Activated CD4-positive, CD25-positive, alpha-beta regulatory T cell treated with anti-CD3 and anti-CD28 coated beads, Interleukin-2, amount 50 U/mL, for 72 hours (primary cell): Measurements from ENCODE around the gene CDH24.

ENCODE experiments used
- DNase-seq: peaks from one replicate; pipeline ENCODE4 v3.0.0; 2021

The CDH24 gene, protein sequence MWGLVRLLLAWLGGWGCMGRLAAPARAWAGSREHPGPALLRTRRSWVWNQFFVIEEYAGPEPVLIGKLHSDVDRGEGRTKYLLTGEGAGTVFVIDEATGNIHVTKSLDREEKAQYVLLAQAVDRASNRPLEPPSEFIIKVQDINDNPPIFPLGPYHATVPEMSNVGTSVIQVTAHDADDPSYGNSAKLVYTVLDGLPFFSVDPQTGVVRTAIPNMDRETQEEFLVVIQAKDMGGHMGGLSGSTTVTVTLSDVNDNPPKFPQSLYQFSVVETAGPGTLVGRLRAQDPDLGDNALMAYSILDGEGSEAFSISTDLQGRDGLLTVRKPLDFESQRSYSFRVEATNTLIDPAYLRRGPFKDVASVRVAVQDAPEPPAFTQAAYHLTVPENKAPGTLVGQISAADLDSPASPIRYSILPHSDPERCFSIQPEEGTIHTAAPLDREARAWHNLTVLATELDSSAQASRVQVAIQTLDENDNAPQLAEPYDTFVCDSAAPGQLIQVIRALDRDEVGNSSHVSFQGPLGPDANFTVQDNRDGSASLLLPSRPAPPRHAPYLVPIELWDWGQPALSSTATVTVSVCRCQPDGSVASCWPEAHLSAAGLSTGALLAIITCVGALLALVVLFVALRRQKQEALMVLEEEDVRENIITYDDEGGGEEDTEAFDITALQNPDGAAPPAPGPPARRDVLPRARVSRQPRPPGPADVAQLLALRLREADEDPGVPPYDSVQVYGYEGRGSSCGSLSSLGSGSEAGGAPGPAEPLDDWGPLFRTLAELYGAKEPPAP

DNA sequence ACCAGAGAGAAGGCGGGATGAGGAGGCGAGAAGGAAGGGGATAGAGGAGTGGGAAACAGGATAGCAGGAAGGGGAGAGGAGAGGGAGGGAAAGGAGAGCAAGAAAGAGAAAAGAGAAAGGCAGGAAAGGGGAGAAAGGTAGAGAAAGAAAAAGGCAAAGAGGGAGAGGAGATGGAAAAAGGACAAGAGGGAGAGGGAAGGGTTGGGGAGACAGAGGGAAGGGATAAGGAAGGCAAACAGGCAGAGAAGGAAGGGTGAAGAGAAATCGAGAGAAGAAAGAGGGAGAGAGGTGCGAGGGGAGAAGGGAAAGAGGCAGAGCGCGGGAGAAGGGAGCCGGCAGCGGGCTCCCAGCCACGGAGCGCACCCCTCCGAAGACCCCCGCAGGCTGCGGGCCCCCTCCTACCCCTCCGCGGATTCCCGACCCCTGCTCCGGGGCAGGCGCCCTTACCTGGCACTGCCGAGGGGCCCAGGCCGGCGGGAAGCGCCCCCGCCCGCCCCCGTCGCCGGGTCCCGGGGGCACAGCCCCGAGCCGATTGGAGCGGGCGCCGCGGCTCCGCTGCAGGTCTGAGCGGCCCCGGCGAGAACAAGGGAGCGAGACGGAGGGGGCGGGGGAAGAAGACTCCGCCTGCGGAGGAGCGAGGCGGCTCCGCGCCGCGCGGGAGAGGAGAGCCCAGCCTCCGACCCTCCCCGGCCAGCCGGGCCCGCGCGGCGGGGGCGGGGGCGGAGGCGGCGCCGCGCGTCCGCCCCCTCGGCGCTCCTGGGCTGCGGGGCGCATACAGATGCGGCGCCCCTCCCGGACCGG is at the start of gene CDH24:
CDH24 (minus strand) TSS at position 565 of the 801 bp plus-strand sequence. CDS start 1,787 bp downstream, outside the sequence.
- DNase-seq: peak; percentile 62

DNA sequence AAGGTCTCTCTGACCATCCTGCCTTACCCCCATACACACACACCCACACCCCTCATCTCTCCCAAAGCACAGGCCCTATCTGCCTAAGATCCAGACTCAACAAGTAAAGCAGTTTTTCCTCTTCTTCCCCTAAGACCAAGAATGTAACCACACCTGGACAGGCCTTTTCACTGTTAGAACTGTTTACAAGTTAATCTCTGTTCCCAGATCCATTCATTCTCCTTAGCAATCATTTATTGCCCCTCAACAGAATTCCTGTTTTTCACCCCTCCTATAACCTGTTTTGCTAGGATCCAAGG is 49.4 kb upstream of the CDH24 start:
- no peak for DNase-seq

DNA sequence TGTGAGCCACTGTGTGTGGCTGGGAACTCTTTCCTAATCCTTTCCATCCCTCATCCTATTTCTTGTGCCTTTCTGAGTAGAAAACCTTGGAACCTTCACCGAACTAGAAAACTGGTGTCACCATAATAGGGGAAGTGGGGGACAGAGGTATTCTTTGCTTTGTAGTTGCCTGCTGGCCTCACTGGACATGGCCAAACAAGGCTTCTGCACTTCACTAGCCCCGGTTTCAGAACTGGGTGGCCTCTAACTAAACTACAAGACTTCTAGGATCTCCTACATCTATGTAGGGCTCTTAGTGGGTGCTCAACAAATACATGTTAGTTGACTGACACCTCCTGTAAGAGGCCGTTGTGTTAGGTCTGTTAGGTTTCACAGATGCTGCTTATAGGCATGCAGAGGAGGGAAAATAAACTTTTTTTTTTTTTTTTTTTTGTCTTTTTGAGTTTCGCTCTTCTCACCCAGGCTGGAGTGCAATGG is 48.1 kb upstream of the CDH24 start:
- DNase-seq: no peak

DNA sequence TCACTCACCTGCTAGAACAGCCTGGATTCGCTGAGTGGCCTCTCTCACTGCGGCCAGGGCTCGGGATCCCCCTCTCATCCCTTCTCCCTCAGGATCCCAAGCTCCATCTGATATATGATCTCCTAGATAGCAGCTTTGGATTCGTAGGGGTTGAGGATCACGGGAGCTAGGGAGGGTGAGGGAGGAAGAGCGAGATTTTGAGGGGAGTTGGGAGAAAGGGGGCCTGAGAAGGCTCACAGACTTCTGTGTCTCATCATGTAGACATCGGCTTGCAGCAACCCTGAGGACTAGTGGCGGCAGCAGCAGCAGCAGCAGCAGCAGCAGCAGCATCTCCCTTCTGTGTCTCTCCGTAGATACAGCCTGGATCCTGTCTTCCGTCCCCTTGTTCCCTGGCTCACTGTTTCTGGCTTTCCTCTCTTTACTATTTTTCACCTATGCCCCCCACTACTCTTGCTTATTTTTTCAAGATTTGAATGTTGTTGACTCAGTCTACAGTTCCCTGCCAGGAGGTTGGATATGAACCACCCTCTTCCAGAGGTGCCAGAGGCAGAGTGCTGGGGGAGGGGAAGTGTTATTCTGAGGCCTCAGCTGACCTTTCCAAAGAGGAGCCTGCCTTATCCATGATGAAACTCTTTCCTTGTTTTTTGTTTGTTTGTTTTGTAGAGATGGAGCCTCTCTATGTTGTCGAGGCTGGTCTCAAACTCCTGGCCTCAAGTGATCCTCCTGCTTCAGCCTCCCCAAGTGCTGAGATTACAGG is 47.4 kb upstream of the CDH24 start, which contains the start of gene CIROP:
CIROP (minus strand) TSS at position 399 of the 757 bp plus-strand sequence; CDS start at position 330, 69 bp downstream.
- DNase-seq: no peak

DNA sequence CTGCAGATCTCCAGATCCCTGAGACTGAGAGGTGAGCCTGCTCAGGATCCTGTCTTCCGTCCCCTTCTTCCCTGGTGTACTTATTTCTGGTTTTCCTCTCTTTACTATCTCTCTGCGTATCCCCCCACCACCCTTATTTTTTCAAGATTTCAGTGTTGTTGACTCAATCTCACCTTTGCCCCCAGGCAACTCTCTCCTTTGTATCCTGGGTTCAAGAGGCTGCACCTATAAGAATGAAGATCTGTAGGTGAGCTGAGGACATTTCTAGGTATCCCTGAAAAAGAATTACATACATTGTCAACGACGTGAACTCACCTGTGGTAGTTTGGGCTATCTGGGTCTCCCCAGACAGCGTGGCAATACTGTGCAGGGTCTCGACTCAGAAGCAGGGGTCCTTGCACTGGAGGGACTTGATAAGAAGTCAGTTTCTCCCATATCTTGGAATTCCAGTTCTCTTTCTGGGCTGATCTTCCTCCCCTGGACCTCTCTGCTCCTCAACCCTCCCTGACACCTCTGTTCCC is 46.8 kb upstream of the CDH24 start:
- no peak for DNase-seq

DNA sequence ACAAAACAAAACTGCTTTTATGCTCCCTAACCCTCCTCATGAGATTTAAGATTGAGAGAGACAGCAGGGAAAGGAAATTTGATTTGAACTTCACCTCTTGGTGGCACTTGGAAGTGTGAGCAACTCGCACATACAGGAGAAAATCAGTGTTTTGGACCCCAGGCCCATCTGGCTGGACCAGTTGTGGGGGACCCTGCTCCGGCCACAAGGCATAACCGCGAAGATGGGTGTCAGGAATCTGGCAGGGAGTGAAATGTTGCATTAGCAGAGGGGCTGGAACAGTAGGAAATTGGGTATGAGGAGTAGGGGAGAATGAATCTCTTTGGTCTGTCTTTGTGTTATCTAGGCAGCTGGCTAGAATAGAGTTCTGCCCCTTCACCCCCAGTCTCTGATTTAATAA is 46.3 kb upstream of the CDH24 start:
- DNase-seq: no peak

DNA sequence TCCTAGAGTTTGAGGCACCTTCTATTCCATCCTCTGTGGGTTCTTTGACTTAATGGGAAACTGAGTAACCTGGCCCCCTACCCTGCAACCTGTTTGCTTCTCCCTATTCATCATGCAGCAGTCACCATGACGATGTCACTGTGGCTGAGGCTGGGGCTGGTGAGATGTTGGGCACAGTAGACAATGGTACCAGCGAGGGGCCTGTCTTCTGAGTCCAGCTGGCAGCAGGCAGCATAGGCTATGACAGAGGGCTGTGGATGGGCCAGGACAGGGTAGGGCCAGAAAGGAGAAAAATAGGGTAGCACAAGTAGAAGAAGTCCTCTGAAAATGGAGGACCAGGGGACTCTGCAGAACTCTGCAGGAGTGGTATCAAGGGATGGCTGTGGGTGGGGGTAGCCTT is 45.5 kb upstream of the CDH24 start:
- no peak for DNase-seq

DNA sequence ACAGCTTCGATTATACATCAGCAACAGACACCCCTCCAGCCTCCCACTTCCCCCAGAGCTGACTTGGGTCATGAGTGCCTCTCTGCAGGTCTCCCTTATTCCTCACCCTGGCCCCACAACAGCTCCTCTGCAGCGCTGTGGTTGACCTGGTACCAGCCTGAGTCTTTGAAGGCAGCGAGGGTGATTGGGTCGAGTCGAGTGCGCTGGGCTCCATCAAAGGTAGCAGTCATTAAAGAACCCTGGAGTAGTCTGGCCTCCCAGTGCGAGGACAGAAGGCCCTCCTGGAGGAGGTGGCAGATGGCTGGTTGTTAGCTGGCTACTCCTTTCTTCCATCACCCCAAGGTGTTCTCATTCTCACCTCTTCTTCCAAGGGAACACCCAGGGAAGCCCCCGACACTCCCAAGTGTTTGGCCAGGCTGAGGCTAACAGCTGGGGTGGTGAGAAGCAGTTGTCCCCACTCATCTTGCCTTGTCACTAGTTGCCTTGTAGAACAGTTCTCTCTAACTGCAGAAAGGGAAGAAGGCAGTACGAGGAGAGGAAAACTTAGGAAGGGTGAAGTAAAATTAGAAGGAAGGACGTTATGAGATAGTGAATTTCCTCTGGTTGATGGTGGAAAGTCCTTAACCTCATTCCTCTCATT is 44.8 kb upstream of the CDH24 start:
- DNase-seq: no peak

DNA sequence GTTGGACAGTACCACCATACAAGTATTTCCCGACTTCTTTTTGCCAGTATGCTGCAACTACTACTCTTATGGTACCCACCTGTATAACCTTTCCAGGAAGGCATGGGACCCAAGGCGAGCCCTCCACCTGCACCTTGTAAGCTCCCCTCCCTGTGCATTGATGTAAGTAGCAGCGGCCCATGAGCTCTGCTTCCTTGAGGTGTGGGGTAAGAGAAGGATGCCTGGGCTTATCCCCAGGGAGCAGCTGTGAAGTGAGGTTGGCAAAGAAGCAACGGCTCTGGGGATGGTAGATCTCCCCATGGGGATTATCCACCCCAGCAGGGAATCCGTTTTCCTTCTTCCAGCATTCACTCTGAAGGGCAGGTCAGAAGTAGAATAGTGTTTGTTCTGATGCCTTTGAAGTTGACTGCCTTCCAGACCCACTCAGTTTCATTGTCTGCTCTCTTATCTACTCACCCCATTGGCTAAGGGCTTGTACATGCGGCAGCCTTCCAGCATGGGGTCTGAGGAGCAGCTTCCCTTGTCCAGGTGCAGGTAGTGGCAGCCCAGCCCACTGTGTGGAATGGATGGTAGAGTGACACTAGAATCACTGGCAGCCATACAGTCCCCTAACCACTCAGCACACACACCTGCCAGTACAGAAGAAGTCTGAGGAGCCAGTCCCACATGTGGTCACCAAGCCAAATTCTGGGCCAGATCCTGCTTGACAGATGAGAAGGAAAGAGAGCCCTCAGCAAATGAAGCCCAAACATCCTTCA is 44.1 kb upstream of the CDH24 start:
- no peak for DNase-seq

DNA sequence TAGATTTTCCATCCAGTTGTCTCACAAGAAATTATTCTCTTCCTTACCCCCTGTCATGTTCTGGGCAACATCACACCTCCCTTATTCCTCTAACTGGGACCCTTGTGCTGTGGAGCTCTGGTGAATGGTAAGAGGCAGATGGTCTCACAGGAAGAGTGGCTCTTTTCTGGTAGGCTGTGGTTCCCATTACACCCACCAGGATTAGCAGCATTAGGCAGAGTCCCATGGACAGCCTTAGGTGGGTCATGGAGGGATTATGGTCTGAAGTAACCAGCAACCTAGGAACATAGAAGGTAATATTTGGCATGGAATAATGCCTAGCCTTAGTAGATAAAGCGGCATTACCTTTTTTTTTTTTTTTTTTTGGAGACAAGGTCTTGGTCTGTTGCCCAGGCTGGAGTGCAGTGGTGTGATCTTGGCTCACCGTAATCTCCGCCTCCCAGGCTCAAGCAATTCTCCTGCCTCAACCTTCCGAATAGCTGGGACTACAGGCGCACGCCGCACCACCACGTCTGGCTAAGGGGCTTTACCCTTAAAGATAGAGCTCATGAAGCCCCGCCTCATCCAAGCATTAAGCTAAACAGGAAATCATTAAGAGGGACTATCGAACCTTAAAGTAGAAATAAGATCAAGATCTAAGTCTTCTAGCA is 42.0 kb upstream of the CDH24 start:
- DNase-seq: no peak

DNA sequence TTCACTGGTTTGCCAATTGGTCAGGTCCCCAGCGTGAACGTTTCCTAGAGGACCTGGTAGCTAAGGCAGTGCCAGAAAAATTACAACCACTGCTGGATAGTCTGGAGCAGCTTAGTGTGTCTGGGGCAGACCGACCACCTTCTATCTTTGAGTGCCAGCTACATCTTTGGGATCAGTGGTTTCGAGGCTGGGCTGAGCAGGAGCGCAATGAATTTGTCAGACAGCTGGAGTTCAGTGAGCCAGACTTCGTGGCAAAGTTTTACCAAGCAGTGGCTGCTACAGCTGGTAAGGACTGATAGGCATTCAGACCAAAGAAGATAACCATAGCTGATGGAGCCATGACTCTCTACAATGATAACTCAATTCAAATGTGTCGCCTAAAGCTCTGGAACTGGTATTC is 40.5 kb upstream of the CDH24 start:
- no peak for DNase-seq

DNA sequence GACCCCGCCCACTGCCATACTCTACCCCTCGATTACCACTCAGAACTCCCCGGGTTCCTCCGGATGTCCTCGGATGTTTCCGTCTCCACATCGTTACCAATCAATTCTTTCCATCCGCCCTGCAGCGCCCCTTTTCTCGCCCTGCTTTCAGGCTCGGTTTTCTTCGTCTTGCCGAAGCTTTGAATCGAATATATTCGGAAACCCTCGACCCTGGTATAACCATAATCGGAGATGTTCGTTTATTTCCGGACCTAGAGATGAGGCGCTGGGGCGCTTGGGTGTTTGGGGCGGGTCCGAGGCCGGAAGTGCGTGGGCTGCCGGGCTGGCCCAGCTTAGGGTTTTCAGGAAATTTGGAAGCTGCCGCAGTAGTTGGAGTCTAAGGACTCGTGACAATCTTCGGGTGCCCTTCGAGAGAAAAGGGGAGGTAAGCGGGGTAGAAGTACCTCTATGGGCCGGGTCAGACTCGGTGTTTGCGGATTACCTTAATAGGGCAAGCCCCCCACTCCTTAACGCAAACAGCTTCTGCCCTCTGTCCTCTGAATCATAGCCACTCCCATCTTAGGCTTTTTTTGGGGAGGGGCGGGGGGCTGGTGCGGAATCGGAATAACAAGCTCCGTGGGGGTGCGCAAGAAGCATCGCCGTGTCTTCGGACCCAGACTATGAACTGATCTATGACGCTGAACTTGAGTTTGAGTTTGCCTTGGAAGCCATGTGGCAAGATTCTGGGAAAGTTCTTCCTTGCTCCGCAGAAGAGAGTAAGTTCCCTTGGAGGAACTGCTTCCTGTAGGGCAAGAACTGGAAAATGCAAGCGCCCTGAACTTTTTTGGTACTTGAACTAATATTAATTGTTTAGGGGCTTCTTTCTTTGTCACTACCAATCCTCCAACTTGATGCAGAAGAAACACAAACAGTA is 38.1 kb upstream of the CDH24 start, which contains the start of gene C14orf119:
C14orf119 (plus strand) TSS at position 310 of the 913 bp plus-strand sequence. CDS start 2,154 bp downstream, outside the sequence.
- DNase-seq: no peak

DNA sequence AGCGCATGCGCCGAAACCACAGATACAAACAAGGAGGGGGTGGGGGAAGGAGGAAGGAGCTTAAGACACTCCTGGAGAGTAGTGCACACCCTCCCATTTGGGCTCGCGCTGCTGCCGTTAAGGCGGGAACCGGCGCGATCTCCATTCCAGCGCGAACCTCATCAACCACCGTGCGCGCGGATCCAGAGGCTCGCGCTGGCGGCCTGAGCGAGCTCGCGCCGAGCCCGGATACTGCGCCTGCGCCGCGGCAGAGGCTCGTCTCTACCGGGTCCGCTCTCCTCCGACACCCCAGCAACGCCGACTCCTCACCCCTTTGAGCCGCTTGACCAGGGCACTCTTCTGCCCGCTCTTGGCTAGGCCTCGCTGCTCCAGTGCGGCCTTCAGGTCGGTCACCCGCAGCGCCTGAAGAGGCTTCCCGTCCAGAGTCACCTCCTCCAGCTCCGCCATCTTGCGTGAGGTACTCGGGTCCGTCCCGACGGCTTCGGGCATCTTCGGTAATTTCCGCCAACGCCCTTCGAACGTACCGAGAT is 37.4 kb upstream of the CDH24 start, which contains the start of gene ACIN1:
ACIN1 (minus strand) TSS at position 471 of the 530 bp plus-strand sequence; CDS start at position 447, 24 bp downstream.
- peak; percentile 100 for DNase-seq

DNA sequence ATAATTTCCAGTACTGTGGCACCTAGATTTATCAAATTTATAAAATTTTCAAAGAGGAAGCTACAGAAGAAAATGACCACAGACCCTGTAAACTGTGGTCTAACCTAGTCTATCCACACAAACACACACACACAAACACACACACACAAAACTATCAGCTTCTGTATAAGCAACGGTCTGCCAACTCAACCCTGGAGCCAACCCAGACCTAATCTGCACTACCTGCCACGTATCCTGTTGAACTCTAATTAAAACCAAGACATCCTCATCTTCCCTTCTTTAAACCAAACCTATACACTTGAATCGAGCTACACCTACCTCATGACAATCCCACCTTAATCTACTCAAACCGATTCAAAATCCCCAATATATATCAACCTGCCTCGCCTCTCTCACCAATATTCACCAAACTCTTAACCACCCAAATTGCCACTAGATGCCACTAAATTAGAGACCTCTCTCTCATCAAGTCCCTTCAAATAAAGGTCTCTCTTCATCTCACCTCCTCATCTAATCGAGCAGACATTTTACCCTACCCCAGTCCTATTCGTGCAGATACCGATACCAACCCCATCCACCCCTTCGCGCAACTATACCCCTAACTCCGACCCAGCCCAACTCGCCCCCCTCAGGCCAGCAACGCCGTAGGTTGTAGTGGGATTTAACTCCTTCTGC is 36.8 kb upstream of the CDH24 start:
- no peak for DNase-seq

DNA sequence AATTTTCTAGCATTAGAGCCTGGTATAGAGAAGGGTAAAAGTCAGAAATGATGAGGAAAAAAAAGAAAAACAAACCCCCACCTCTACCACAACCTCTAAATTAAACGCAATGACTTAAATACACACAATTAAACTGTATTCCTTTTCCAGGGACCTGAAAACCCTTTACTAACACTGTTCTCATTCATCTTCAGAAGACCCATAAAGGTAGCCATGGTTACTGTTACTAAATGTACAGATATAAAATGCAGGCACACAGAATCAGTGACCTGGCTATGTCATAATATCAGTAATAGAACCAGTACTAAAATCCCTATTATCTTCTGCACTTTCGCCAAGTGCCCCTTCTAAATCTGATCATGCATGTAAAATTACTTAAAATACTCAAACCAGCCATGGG is 36.2 kb upstream of the CDH24 start:
- DNase-seq: no peak

DNA sequence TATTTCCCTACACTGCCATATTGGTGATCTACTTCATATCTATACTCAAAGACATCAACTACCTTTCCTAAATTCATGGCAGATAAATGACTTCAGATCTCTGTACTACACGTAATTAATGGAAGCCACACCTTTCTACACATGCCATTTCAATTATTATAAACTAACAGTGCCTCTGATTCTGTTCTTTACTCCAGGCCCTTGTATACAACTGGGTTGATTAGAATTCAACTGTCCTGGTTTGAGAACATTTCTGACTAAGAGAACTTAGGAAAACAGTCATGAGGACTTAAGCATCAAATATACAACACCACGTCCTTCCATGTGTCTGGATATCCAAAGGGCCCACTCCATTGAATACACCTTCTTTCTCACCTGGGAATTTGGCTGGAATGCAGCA is 35.8 kb upstream of the CDH24 start:
- DNase-seq: no peak

DNA sequence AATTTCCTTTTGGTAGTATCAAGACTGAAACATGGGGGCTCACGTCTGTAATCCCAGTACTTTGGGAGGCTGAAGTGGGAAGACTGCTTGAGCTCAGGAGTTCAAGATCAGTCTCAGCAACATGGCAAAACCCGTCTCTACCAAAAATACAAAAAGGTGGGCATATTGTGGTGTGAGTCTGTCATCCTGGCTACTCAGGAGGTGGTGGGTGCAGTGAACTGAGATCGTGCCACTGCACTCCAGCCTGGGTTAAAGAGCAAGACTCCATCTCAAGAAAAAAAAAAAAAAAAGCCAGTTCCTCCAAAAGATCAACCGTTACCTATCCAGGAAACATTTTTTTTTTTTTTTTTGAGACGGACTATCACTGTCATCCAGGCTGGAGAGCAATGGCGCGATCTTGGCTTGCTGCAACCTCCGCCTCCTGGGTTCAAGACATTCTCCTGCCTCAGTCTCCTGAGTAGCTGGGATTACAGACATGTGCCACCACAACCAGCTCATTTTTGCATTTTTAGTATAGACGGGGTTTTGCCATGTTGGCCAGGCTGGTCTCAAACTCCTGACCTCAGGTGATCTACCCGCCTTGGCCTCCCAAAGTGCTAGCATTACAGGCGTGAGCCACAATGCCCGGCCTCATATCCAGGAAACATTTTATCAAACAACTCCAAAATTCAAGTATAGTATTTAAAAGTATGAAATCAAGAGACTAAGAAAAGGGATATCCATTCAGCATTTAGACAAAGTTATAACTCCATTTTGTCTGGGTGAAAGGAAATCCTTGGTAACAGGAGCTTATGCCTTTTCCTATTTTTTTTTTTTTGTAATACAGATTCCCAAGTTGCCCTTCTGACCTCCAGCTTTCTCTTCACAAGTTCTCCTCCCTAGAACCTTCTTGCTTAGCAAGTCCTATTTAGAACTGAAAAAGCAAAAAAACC is 34.2 kb upstream of the CDH24 start:
- no peak for DNase-seq
